Hindlimb muscle (tissue), 1 donor: ENCODE measurements around the gene THOC6. TPM values are rescaled to one million over a fixed set of nuclear protein-coding genes. Genes with fewer than 3 reads are reported as not detected.
"Not testable (repeated sequence)": the region's sequence is repeated elsewhere in the genome, so short reads cannot be mapped to it uniquely, and the experiment has no call there.

Source experiments
- DNase-seq: peaks from one replicate; pipeline ENCODE4 v3.0.0-alpha.2; 2013
- polyA plus RNA-seq: library from polyadenylated mRNA; unstranded; fragments of 120-200 nt; gene quantifications from one replicate; pipeline ENCODE4 v1.2.1, GENCODE V29; 2013; ENCODE audit not compliant: insufficient read length

The THOC6 gene
- polyA plus RNA-seq, 1 donor = 21.8 TPM

GRCh38 chr16:3035289-3035971 lies 11.6 kb downstream of the THOC6 start:
- DNase-seq = no peak

- DNase-seq = no peak
Measured at GRCh38 chr16:3035972-3036725, 12.3 kb downstream of the THOC6 start.

GRCh38 chr16:3036726-3037315 lies 13.0 kb downstream of the THOC6 start, which contains the start of gene BICDL2:
BICDL2 (minus strand) TSS chr16:3036944; CDS start chr16:3035496, 1,448 bp downstream.
- DNase-seq = no peak

- DNase-seq = no peak
Measured at GRCh38 chr16:3038256-3038655, 14.4 kb downstream of the THOC6 start.

DNA sequence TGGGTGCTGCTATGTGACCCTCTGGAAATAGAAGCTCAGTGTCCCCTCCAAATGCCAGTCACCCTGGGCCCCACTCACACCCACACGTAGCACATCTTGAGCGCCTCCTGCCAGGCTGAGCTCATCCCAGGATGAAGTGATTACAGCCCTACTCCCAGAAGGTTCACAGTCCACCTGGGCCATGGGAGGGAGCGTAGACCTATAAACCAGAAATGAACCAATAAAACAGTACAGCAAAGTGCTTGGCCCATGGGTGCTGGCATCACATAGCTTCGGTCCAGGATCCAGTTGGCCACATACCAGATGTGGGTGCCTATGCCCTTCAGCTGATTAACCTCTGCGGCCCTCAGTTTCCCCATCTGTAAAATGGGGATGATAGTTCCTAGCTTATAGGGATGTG lies 15.1 kb downstream of the THOC6 start:
- no peak for DNase-seq

DNA sequence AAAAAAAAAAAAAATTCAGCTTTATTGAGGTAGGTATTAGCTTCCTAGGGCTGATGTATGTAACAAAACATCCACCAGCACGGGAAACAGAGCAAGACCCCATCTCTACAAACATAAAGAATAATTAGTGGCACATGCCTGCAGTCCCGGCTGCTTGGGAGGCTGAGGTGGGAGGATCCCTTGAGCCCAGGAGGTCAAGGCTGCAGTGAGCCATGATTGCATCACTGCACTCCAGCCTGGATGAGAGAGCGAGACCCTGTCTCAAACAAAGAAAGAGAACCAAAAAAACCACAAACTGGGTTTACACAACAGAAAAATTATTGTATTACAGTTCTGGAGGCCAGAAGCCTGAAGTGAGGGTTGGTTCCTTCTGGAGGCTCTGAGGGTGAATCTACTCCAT lies 18.5 kb downstream of the THOC6 start:
- no peak for DNase-seq

GRCh38 chr16:3044708-3045107 lies 20.9 kb downstream of the THOC6 start:
- no peak for DNase-seq

DNA sequence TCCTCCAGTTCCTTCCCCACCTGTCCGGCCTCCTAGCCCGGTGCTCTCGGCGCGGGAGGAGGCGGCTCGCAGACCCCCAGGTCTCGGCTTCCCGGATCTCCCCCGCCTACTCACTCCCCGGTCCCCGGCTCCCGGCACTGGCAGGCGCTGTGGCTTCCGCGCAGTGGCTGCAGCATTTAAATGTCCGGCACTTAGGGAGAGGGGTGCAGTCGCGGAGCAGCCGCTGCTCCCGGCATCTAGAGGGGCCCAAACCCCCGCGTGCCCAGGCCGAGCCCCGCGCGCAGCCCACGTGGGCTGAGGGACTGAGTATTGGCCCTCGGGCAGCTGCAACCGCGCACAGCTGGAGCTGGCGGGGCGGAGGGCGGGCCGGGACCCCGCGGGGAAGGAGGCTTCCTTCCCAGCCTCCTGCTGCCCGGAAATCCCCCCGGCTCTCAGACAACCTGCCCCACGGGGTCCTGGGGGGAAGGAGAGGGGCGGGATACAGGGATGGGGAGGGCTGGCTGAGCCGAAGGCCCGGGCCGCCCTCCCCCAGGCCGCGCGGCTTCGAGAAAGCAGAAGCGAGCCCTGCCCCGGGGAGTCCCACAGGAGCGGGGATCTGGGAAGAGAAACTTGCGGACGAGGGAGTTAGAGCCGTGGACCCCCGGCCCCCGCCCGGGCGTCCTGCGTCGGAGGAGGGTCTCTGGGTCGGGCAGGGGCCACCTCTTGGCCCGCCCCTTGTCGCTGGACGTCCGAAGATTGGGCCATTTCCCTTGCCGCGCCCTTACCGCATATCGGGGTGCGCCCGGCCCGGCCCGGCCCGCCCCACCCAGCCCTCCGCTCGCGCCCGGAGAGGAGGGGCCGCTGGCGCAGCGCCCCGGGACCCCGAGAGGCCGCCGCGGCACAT lies 22.2 kb downstream of the THOC6 start, which contains the start of gene MMP25:
Gene MMP25 (plus strand): TSS at position 804 of the 883 bp plus-strand sequence. CDS start 357 bp downstream, outside the sequence.
- no peak for DNase-seq

DNA sequence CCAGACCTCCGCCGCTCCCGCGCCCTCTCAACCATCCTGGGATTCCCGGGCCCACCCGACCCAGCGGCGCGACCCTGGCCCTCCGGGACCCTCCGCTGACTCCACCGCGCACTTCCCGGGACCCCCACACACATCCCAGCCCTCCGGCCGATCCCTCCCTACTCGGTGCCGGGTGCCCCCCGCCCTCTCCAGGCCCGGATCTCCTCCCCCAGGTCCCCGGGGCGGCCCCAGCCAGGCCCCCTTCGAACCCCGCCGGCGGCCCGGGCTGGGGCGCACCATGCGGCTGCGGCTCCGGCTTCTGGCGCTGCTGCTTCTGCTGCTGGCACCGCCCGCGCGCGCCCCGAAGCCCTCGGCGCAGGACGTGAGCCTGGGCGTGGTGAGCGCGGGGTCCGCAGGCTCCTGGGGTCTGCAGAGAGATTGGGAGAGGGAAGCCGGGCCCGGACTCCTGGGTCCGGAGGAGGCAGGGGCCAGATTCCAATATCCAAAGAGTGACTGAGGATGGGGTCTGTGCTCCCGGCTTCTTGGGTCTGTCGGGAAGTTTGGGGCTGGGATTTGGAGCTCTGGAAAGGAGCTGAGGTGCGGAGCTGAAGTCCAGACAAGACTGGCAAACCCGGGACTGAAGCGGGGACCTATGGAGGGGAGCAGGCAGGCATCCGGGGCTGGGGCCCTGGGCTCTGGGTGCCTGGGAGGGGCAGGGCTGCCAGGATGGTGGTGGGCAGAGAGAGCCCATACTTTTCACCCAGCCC lies 23.0 kb downstream of the THOC6 start:
- no peak for DNase-seq

- no peak for DNase-seq
Measured at GRCh38 chr16:3047387-3047720, 23.5 kb downstream of the THOC6 start.

- DNase-seq = no peak
Measured at GRCh38 chr16:3049921-3050481, 26.2 kb downstream of the THOC6 start.

- no peak for DNase-seq
Measured at GRCh38 chr16:3050487-3050886, 26.7 kb downstream of the THOC6 start.

GRCh38 chr16:3051009-3051408 lies 27.2 kb downstream of the THOC6 start:
- DNase-seq = no peak

DNA sequence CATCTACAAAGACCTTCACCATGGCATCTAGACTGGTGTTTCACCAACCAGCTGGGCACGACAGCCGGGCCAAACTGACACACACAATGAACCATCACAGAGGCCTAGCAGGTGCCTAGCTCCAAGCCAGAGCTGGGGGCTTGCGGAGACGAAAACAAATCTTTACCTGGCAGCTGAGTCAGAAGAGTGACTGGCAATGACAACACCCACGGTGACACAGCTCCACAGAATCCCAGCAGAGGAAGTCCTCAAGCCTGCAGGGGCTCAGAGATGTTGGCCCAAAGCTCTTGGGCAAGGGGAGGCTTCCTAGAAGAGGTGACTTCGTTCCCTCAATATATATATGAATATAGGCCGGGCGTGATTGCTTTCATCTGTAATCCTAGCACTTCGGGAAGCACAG lies 27.7 kb downstream of the THOC6 start:
- no peak for DNase-seq

- not testable (repeated sequence) for DNase-seq
Measured at GRCh38 chr16:3052571-3053329, 28.9 kb downstream of the THOC6 start.

- DNase-seq = not testable (repeated sequence)
Measured at GRCh38 chr16:3053330-3053710, 29.5 kb downstream of the THOC6 start.

- DNase-seq = no peak
Measured at GRCh38 chr16:3054965-3055733, 31.3 kb downstream of the THOC6 start.

- DNase-seq = not testable (repeated sequence)
Measured at GRCh38 chr16:3055734-3056115, 31.9 kb downstream of the THOC6 start.

DNA sequence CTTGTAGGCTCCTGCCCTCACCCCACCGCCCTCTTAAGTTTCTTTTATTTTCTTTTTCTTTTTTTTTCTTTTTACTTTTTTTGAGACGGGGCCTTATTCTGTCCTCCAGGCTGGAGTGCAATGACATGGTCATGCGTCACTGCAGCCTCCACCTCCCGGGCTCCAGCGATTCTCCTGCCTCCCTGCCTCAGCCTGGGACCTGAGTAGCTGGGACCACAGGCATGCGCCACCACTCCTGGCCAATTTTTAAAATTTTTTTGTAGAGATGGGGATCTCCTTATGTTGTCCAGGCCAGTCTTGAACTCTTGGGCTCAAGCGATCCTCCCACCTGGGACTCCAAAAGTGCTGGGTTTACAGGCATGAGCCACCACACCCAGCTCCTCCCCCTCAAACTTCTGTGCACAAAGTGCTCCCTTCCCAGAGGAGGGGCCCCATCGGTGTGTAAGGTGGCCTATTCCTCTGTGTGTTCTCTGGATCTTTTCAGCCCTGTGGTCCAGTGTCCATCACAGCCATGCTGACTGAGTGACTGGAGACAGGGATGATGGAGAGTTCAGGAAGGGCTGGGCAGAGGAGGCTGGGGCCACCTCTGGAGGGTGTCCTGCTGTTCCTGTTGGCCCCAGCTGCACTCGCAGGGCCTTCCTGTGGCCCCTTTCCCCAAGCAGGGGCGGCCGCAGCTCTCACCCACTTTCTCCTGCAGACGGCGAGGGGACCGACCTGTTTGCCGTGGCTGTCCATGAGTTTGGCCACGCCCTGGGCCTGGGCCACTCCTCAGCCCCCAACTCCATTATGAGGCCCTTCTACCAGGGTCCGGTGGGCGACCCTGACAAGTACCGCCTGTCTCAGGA lies 32.7 kb downstream of the THOC6 start:
- no peak for DNase-seq
